C1 segment of cervical spinal cord (tissue), 14 donors: ENCODE data around the gene SPECC1.
"Not testable (repeated sequence)": the region's sequence is repeated elsewhere in the genome, so short reads cannot be mapped to it uniquely, and the experiment has no call there.

ENCODE experiments used
- DNase-seq, 14 donors: peaks; one replicate each; lab custom pipeline; 2025; lab: John Stamatoyannopoulos, UW

Gene SPECC1

DNA sequence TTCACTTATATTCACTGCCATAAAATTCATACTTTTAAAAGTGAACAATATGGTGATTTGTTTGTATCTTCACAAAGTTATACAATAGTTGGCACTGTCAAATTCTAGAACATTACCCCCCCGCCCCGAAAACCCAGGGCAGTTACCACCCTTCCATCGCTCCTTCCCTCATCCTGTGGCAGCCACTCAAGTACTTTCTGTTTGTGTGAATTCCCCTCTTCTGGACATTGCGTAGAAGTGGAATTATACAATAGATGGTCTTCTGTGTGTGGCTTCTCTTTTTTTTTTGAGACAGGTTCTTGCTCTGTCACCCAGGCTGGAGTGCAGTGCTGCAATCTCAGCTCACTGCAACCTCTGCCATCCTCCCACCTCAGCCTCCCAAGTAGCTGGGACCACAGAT is 58.6 kb downstream of the SPECC1 start:
- DNase-seq, result no peak

- DNase-seq, result no peak
Measured at GRCh38 chr17:20068445-20068844, 59.3 kb downstream of the SPECC1 start.

DNA sequence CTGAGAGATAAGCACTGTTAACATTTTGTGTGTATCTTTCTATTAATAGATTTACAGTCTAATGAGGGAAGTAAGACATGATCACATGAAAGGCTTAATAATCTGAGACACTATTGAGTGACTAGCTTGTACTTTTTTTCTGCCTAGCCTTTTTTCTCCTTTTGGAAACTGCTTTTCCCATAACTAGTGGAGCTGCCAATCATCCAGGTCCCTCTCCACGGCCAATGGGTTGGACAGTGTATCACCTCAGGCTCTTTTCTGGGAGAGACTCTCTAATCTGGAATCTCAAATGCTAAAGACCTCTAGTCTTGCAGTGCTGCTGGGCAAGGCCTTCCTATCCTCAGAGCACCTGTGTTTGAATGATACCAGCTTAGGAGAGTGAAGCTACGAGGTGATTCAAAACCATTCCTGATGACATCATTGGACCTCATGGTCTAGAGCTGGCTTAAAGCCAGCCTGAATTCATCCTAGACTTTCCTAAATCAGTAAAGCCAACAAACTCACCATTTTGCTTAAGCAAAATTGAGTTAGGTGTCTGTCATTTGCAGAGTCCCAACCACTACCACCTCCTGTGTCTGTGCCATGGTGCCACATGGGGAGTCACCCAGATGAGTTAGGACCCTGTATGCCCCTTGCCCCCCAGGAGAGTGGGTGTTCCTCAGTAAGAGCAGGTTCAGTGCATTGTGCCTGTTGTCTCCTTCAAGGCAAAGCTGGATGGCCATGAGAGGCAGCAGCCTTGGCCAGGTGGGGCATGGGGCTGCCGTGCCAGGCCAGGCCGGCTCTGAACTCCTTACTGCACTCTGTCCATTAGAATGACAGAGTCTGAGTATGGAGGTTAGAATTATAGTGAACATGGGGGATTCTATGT is 62.9 kb downstream of the SPECC1 start:
- DNase-seq, result no peak

DNA sequence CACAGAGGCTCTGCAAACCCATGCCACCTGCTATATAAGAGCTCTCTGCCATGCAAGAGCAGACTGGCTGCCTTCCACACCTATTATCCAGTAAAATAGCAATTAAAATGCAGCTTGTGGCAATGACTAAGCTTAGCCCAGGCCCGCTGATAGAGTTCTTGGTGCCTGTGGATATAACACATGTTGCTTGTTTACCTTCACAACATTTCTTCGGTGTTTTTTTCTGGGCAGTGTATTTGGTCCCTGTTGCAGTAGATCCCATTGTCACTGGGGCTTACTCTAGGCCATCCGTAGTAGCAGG is 63.5 kb downstream of the SPECC1 start:
- DNase-seq, result no peak

- DNase-seq, result peak in 4 of 14 donors; percentile 22 to 48 (median 29)
Measured at GRCh38 chr17:20073055-20073979, 64.2 kb downstream of the SPECC1 start.

DNA sequence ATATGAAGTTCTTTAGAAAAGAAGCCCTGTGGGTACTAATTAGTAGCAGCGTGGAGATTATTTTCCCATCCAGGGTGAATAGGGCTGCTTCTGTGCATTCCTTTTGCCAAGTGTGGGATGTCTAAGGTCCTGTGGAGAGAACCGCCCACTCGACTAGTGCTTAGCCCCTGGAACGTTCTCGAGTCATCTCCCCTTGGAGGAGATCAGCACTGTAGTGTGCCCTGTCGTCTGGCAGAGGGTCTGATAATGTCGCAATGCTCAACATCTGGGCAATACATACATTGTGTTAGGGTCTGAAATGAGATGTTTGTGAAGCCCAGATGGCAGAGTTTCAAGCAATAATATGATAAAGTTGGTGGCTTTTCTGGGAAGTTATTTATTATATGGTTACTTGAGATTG is 64.8 kb downstream of the SPECC1 start:
- no peak for DNase-seq

GRCh38 chr17:20074489-20074888 is 65.3 kb downstream of the SPECC1 start:
- DNase-seq, result no peak

GRCh38 chr17:20076137-20076536 is 67.0 kb downstream of the SPECC1 start:
- DNase-seq, result not testable (repeated sequence)

GRCh38 chr17:20077978-20078685 is 69.0 kb downstream of the SPECC1 start:
- DNase-seq, result no peak

DNA sequence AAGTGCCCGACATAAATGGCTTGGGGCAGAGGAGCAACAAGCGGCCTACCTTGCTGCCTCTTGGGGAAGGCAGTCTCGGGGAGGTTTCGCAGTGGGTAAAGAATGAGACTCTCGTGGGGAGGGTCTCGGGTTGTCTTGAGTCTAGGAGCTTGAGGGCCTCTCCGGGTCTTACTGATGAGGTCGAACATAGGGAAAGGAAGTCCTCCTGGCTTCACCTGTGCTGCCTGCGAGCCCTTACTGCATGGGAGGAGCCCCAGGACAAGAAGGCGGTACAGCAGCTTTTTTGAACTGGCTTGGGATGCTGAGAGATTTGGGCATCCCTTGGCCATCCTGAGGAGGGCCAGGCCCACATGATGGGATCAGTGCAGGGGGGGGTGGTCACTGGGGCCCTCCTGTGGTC is 71.4 kb downstream of the SPECC1 start:
- DNase-seq, result no peak

DNA sequence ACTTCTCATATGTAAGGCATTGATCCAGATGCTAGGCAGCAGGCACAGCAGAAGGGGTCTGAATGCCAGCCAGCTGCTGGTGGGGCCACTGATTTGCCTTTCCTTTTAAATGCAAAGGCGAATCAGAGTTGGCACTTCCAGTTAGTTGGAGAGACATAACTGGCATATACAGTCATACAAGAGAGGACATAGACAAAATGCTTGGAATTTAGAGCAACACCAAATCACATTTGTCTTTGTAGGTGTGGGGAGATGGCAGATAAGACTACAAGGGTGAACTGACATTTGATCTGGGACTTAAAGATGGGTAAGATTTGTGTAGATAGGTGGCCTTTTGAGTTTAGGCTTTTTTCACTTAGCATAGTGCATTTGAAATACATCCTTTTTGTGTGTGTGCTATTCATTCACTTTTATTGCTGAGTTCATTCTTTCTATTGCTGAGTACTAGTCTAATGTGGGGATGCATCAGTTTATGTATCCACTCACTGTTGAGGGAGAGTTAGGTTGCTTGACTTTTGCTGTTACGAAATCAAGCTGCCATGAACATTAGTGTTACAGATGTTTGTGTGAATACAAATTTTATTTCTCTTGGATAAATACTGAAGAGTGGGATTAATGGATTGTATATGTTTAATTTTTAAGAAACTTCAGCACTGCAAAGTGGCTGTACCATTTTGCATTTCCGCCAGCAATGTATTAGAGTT is 74.1 kb downstream of the SPECC1 start:
- no peak for DNase-seq

DNA sequence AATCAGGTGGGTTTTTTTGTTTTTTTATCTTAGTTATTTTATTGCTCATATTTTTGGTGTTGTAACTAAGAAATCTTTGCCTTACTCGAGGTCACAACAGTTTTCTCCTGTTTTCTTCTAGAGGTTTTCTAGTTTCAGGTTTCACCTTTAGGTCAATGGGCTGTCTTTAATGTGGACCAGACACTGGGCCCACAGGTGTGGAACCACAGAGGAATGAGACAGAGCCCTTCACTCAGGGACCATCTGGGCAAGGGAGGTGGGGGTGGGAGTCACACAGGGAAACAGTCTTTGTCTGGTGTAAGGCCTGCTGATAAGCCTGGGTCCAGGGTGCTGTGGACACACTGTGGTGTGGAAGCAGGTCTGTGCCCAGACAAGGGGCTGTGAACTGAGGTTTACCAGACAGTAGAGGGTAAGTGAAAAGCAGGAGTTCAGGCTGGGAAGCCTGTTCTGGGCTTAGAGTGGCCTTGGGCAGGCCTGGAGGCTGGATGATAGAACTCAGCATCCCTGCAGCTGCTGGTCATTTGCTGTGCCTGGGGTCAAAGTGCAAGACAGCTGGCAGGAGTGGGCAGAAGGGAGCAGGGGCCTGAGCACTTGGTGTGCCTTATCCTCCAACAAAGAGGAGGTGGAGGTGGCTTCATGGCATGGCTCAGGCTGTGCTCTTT is 75.6 kb downstream of the SPECC1 start:
- DNase-seq, result no peak

- peak in 1 of 14 donors; percentile 15 for DNase-seq
Measured at GRCh38 chr17:20085283-20085845, 76.2 kb downstream of the SPECC1 start.

DNA sequence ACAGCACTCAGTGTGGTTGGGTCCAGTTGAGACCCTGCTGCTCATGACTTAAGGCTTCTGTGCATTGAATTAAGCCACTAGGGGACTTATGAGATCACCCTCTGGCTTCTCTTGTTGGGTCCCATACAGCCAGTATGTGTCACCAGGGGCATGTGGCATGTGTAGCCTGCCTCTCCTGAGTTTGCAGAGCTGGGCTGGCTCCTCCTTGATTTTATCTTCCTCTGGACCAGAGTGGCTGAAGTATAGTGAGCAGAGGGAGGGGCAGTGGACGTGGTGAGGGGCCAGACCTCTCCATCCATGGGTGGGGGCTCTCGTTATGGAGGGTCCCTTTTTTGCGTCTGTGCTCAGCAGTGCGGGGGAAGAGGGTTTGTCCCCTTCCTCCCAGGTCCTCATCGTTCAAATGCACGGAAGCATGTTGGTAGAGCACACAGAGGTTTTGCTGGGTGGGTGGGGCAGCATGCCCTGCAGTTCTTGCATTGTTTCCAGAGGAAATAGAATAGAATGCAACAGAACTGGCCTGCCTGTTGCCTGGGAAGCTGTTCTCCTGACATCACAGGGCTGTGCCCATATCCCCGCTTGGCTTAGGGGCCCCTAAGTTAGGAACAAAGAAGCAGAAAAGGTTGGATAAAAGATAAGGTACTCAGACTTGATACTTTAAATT is 77.4 kb downstream of the SPECC1 start:
- no peak for DNase-seq

DNA sequence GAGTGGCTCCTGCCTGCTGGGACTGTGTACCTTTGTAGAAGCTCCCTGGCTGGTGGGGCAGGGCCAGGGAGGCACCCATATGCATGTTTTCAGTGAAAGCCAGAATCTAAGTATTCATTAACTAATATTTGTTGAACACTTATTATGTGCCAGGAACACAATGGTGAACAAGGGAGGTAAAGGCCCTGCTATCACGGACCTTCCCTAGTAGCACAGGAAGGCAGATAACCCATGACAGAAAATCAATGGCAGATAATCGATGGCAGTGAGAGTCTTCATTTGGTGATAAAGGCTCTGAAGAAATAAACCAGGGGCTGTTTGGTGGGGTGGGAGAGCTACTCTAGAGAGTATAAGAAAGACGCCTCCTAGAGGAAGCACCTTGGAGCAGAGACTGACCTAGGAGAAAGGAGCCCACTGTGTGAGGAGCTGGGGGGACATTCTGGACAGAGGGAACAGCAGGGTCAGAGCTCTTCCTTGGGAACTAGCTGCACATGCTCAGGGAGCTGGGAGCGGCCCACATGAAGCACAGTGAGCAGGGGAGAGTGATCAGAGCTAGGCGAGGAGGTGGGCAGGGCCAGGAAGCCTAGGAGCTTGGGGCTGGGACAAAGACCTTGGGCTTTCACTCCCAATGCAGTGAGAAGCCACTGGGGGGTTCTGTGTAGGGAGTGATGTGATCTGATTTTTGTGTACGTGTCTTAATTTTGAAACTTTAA is 78.5 kb downstream of the SPECC1 start:
- no peak for DNase-seq

DNA sequence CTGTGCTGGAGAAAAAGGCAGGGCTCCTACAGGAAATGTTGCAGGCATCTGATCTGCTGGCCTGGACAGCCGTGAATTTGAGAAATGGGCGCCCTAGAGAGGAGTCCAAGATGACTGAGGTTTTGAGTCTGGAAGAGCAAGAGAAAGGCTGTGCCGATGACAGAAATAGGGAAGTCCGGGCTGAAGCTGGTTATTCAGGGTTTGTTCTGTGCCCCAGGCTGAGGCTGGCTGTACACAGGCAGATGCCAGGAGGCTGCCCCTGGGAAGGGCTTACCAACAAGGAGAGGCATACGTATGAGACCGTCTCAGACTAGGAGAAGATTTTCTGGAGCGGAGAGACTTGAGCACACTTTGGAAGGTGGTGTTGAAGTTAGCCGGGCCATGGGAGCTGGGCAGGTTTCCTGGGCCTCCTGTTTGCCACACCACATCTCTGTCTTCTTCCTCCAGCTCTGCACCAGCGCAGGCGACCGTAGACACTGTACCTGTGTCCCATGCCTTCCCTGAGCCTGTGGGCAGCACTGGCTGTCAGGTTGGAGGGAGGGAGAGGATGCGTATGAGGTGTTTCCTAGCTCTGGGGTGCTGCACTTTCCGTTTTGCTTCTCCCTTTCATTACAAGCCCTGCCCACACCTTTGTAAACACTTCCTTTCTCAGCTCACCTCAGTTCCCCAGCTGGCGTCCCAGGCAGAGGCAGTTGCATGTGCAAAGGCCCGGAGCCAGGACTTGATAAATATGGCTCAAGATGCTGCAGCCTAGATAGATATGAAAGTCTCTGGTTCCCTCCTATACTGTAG is 80.8 kb downstream of the SPECC1 start:
- DNase-seq, result no peak

DNA sequence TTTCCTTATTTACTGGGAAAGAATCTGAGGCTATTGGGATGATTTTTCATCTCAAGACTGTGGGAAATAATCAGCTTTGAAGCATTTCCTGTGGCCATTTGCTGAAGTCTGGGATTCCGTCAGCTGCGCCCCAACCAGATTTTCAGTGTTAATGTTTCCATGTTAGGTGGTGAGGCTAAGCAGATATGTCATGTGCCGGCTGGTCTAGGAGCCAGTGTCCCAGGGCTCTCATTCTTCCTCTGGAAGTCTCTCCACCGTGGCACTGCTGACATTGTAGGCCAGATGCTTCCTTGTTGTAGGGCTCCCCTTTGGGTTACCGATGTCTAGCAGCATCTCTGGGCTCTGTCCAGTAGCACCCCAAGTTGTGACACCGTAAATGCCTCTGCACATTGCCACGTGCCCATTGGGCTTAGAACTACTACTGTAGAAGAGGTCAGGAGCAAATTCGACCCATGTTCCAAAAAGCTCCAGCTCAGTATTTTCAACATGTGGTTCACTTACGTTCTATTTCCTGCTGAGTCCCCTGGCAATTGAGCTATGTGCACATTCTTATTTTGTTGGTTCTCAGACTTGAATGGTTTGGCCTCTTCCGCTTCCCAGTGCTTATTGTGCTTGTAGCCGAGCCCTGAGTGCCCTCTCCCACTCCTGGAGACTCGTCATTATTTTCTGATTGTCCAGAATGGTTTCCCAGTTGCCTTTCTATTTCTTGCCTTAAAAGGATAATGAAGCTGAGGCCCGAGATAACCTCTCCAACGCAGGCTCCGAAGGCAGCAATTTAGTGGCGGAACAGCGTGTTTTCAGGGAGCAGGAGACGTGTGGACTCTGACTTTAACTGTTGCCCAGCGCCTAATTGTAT is 82.2 kb downstream of the SPECC1 start:
- DNase-seq, result no peak
